GM19372 (cell line): ENCODE data around the gene MYRIP.
"Not testable (repeated sequence)": the region's sequence is repeated elsewhere in the genome, so short reads cannot be mapped to it uniquely, and the experiment has no call there.

Experiments
- ATAC-seq: cut with Tn5 transposase; IDR thresholded peaks from one replicate; pipeline ENCODE4 v1.9.1; 2021; ENCODE audit warnings: mild to moderate bottlenecking, low read depth, moderate library complexity; ENCODE audit not compliant: unreplicated experiment

Gene MYRIP

DNA sequence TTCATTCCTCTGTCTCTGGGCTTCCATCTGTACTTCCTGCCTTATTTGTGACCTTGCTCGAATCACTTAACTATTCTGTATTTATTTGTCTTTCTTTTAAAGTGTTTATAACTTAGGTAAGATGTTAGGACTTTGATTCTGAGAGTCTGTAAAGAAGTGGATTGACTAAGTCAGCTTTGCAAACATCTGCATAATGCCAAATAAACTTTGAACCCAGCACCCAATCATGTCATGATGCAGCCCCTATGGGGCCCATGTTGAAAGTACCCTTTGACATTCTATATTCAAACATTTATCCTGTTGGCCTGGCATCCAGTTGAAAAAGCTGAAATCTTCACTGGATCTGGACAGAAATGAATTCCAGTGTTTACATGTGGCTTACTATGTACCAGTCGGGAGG lies 3.8 kb upstream of the MYRIP start:
- no peak for ATAC-seq

DNA sequence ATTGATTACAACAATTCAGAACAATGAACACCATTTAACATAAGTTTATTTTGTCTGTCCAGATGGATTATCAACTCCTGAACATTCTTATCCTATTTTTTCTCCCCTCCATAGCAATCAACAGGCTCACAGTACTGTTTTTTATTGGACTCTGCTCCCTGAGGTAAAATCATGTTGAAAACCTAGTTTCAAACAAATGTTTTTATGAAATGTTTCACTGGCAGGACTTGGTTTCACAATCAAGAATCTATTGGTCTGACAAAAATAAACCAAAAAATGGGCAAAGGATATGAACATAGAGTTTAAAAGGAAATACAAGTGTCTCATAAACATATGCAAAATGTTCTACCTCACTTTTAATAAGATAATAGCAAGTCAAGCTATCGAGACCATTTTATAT lies 2.6 kb upstream of the MYRIP start:
- ATAC-seq, result no peak

DNA sequence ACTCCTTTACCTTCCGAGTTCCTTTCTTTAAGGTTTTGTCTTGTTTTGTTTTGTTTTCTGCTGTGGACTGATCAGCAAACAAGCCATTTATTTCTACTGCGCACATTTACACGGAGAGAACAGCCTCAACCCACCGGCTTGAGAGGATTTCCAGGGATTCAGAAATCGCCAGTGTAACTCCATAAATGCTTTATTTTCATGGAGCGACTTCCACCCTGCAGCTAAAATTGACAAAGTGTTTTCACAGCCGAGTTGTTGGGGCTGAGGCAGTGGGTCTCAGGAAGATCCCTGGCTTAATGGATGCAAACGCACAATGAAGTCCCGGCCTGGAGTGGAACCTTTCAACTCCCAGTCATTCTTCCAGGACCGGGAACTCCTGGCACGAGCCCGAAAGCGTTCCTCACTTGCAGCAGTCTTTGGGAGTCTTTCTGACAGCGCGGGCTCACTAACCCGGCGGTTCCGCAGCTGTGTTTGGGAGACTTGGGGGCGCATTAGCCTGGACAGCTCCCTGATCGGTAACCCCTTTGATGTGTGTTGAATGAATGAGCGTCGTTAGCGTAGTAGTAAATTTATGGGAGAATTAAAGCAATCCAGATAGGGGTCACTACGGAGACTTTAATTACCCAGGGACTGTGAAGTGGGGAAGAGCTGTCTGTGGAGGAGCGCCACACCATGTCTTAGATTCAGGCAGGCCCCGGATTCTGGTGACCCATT lies 785 bp upstream of the MYRIP start:
- ATAC-seq, result no peak

- no peak for ATAC-seq
Observed at GRCh38 chr3:39809995-39810595, 686 bp downstream of the MYRIP start.

- no peak for ATAC-seq
Observed at GRCh38 chr3:39810647-39811161, 1.3 kb downstream of the MYRIP start.

- ATAC-seq, result no peak
Observed at GRCh38 chr3:39811561-39811960, 2.2 kb downstream of the MYRIP start.

DNA sequence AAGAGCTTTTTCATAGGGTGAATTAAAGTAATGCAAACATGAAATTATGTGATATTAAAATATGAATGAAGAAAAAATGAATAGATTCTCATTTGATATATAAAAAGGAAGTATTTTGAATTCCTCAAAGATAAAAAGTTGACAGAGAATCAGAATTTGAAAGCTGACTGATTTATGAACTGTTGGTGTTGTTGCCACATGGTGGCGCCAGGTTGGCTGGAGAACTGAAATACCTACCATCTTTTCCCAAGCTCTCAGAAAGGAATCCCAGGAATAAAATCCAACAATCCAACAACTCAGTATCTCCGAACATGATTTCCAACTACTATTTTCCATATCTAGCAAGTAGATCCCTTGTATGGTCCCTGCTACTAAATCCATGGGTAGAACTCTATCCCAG lies 3.1 kb downstream of the MYRIP start:
- ATAC-seq, result no peak

DNA sequence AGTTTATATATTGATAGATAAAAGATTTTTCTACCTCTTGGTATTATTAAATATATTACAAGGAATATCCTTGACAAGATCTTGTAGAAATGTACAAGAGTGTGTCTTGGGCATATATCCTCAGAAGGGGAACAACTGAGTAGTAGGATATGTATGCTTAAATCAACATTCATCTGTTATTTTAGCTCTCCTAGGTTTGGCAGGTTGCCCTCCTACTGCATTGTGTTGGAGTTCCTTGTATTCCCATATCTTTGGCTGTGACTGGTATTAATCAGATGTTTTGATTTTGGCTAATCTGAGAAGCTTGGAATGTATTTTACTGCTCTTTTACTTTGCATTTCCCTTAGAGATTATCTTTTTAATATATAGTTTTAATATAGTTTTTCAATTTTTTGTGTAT lies 4.6 kb downstream of the MYRIP start:
- no peak for ATAC-seq

- ATAC-seq, result no peak
Observed at GRCh38 chr3:39819899-39820298, 10.5 kb downstream of the MYRIP start.

DNA sequence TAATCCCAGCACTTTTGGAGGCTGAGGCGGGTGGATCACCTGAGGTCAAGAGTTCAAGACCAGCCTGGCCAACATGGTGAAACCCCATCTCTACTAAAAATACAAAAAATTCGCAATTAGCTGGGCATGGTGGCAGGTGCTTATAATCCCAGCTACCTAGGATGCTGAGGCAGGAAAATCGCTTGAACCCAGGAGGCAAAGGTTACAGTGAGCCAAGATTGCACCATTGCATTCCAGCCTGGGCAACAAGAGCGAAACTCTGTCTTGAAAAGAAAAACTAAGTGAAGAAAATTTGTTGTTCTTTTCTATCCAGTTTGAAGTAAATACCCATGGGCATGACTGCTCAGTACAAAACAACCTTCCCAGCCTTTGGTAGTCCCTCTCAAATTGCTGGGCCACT lies 24.4 kb downstream of the MYRIP start:
- ATAC-seq, result not testable (repeated sequence)

DNA sequence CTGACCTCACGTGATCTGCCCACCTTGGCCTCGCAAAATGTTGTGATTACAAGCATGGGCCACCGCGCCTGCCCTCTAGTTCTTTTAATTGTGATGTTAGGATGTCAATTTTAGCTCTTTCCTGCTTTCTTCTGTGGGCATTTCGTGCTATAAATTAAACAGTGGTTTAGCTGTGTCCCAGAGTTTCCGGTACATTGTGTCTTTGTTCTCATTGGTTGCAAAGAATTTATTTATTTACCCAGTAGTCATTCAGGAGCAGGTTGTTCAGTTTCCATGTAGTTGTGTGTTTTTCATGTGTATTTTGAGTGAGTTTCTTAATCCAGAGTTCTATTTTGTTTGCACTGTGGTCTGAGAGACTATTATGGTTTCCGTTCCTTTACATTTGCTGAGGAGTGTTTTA lies 30.1 kb downstream of the MYRIP start:
- ATAC-seq, result no peak

DNA sequence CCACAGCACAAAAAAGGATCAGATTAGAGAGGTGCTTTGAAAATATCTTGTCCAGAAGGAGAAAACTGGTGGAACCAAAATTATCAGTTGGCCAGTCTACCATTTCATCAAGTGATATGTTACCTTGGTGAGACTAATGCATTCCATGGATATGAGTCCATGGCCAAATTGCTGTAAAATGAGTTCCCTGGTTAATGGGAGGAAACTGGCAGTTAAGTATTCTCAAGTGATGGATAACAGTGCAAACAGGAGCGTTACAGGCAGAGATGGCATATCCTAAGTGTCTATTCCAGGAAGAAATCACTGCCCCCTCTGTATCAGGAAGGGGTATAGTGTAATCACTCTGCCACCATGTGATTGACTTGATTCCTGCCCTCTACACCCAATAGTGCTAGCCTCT lies 34.0 kb downstream of the MYRIP start:
- no peak for ATAC-seq

GRCh38 chr3:39848365-39848764 lies 39.0 kb downstream of the MYRIP start:
- ATAC-seq, result no peak

DNA sequence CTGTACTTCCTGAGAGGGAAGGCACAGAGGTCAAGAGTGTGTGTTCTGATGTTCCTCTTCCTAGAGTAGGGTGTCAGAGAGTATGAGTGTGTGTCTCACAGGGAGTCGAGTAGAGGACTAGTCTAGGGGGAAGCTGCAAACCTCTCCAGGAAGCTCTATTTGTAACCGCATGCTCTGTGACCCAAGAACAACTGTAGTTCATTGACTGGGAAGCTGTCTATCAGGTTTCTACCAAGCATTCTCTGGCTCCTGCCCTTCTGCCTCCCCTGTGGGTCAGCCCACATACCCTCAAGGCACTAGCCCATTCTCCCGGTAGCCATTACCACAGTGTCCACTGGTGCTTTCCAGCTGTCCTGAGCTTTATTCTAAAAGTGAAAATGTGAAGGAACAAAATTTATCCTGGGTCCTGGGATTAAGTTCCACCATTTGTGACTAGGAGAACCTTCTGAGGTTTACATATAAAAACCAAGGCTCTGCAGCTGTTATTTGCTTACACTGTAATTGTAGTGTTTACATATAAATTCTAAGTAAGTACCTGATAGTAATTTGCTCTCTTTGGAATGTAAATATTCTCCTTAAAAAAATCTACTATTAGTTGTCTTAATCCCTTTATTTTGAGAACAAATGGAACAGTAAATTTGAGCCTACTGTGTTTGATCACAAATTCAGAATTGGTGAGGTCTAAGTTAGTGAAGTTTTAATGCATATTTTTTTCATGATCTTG lies 40.7 kb downstream of the MYRIP start:
- no peak for ATAC-seq

DNA sequence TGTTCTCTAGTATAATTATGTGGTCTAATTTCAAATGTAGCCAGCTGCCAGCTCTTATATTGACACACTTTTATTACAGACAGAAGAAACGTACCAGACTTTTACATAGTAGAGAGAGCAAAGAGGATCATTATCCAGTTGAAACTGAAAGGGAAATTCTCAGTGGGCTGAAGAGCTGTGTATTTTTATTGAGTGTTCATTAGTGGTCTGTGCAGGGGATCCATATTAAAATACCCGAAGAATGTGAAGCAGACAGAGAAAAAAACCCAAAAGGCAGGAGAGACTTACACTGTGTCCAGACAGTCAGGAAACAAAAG lies 41.3 kb downstream of the MYRIP start:
- no peak for ATAC-seq

DNA sequence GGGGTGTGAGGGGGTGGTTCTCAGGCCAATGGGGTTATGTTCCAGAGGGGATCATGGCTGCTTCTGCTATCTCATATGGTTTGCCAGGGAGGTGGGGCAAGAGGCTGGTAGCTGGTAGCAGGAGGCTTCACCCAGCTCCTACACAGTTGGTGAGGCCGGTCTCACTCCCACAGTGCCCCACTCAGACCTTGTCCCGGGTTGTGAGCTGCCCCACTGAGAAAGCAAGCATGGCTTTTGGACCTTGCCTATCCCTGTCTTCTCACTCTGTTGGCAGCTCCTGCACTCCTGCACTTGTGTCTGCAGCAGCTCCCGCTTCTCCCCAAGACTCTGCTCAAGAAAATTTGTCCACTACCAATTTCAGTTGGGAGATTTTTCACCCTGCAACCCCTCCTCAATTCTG lies 46.1 kb downstream of the MYRIP start:
- no peak for ATAC-seq

- ATAC-seq, result no peak
Observed at GRCh38 chr3:39869890-39870289, 60.5 kb downstream of the MYRIP start.

DNA sequence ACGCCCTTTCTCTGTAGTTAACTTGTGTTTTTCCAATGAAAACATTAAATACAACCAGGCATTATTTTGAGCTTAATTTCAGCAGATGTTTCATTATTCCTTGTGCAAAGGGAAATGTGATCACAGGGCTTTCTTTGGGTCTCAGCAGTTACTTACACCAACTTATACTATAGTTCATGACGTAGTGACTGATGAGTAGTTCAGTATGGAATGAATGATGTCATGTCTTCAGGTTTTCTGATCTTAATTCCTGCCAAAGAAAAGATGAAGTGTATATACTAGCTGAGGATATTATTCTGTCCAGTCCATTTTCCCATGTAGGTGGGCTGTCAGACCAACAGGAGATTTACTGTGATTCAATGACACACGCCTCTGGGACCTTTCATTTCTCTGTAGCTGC lies 61.3 kb downstream of the MYRIP start:
- no peak for ATAC-seq

DNA sequence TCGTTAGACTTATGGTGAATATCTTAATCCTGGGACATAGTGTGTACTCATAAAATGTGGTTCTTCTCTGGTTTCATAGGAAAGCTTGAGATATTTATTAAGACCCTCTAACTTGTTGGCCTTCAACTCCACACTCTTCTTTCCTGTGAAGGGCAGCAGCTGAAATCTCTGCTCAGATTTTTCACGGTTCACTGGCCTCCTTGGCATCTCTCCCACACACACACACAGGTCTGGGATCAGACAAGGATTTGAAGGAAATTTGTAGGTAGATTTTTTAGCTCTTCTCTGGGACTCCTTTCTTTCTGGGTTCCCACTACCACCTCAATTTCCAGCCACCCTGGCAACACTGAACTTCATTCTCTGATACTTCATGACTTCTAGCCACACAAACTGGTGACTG lies 70.2 kb downstream of the MYRIP start:
- no peak for ATAC-seq

DNA sequence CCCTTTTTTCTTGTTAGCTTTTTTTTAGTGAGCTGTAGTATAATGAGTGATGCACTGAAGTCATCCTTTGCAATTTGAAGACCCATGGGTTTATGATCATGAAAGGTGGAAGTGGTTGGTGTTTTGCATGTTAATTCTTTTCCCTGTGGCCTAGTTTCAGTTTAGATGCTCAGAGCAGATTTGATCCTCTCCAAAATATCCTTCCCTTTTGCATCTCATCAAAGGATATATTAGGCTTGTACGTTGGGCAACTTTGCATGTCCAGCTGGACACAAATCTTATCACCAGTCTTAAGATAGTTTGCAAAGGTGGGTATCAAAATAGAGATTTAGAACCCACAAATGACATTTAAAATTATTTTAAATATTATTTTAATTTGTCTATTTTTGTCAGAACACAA lies 72.7 kb downstream of the MYRIP start:
- no peak for ATAC-seq

DNA sequence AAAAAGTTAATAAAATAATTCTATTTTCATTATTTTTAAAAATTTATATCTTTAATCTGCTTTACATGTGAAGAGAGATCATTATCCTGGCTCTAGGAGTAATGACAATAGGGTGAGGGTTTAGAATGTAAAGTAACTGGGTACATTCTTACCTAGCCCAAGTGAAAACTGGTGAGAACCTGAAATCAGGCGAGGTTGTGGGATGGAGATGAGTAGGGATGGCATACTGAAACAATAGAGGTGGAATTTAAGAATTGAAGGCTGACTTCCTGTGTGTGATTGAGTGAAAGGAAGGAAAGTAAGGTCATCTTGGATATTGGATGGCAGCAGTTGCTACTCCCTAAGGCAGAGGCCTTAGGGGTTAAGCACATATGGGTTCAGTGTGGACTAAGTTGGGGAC lies 82.7 kb downstream of the MYRIP start:
- ATAC-seq, result no peak

- no peak for ATAC-seq
Observed at GRCh38 chr3:39896184-39896583, 86.8 kb downstream of the MYRIP start.
